CD4-positive, CD25-positive, alpha-beta regulatory T cell (primary cell): ENCODE results near the gene ZGPAT. TPM values are rescaled to one million over a fixed set of nuclear protein-coding genes. Genes with fewer than 3 reads are reported as not detected.
"Not testable (repeated sequence)": the region's sequence is repeated elsewhere in the genome, so short reads cannot be mapped to it uniquely, and the experiment has no call there.

ENCODE experiments used
- ATAC-seq, 2 donors: fragments of 150-1000 bp; cut with Tn5 transposase; one replicate each; pipeline ENCODE4 v1.10.0; 2021; ENCODE audit warnings: low read depth in 2 of 2, moderate number of reproducible peaks in 2 of 2, moderate library complexity in 1 of 2
- DNase-seq, 3 donors: peaks; one replicate each; pipeline versions ENCODE4 v3.0.0 to v3.0.0-alpha.2; 2012 to 2022; ENCODE audit warnings: mixed read lengths in 1 of 3
- H3K27ac ChIP-seq: one replicate; pipeline ENCODE4 v1.7.0; 2013; ENCODE audit warnings: mild to moderate bottlenecking, low read length; ENCODE audit not compliant: insufficient read depth, poor library complexity, severe bottlenecking
- H3K27me3 ChIP-seq: one replicate; pipeline ENCODE4 v1.7.0; 2013; ENCODE audit warnings: low read length; ENCODE audit not compliant: control insufficient read depth, insufficient read depth
- H3K36me3 ChIP-seq: one replicate; pipeline ENCODE4 v1.7.0; 2013; ENCODE audit warnings: mild to moderate bottlenecking, low read length, moderate library complexity; ENCODE audit not compliant: control insufficient read depth, insufficient read depth
- H3K4me1 ChIP-seq: 2 replicates; pipeline ENCODE4 v1.7.0; 2013; ENCODE audit warnings: mild to moderate bottlenecking, low read length; ENCODE audit not compliant: insufficient read depth, control insufficient read depth, poor library complexity, severe bottlenecking
- H3K4me3 ChIP-seq: one replicate; pipeline ENCODE4 v1.7.0; 2013; ENCODE audit warnings: low read depth, mild to moderate bottlenecking, low read length, moderate library complexity
- H3K9me3 ChIP-seq, 2 experiments: 1 replicate in 1 of 2; 2 replicates in 1 of 2; pipeline ENCODE4 v1.7.0; 2013; ENCODE audit warnings: low read length in 2 of 2, mild to moderate bottlenecking in 1 of 2, moderate library complexity in 1 of 2; ENCODE audit not compliant: control insufficient read depth in 2 of 2
- H3K27ac Mint-ChIP-seq, 3 donors: one replicate each; pipeline ENCODE4 v1.8.0; 2020 to 2022; ENCODE audit warnings: mild to moderate bottlenecking in 3 of 3, mixed read lengths in 3 of 3, moderate library complexity in 2 of 3
- H3K27me3 Mint-ChIP-seq: one replicate; pipeline ENCODE4 v1.8.0; 2022; ENCODE audit warnings: mild to moderate bottlenecking, mixed read lengths
- H3K36me3 Mint-ChIP-seq: one replicate; pipeline ENCODE4 v1.8.0; 2020; ENCODE audit warnings: mixed read lengths
- H3K4me1 Mint-ChIP-seq, 4 donors: one replicate each; pipeline ENCODE4 v1.8.0; 2020 to 2022; ENCODE audit warnings: mixed read lengths in 4 of 4, mild to moderate bottlenecking in 1 of 4
- H3K4me3 Mint-ChIP-seq, 4 donors: one replicate each; pipeline ENCODE4 v1.8.0; 2020 to 2022; ENCODE audit warnings: mild to moderate bottlenecking in 4 of 4, mixed read lengths in 4 of 4, moderate library complexity in 3 of 4
- H3K9me3 Mint-ChIP-seq, 7 donors: one replicate each; pipeline ENCODE4 v1.8.0; 2020 to 2022; ENCODE audit warnings: mixed read lengths in 7 of 7, mild to moderate bottlenecking in 3 of 7, moderate library complexity in 2 of 7
- polyA plus RNA-seq, 4 donors: library from polyadenylated mRNA; unstranded; fragments of 300-500 nt; fragmentation: Illumina TruSeq; gene quantifications; one replicate each; pipeline ENCODE4 v1.2.3, GENCODE V29; 2021
- total RNA-seq: library from RNA; stranded (reverse); gene quantifications from one replicate; pipeline ENCODE4 v1.2.3, GENCODE V29; 2022

ZGPAT gene
- 51.5 TPM for total RNA-seq
- polyA plus RNA-seq, result 10 to 100 TPM; 34.0 to 43.2 (median 40.3) TPM

- DNase-seq (peak; percentile 82 to 95 (median 88)), ATAC-seq (peak; percentile 87 to 90)
- Mint-ChIP-seq H3K27ac (peak within 1 kb of the TSS; percentile 89 to 97 (median 91)), H3K9me3 (peaks cover 0 to 2% (median 0%) of the 10 kb centered on the region in 7 donors), H3K27me3 (no peaks in the 10 kb centered on the region), H3K36me3 (peaks cover 25% of the 10 kb centered on the region), H3K4me3 (peak within 1 kb of the TSS; percentile 87 to 94 (median 92)), H3K4me1 (peaks cover 21 to 59% (median 28%) of the 10 kb centered on the region in 4 donors)
- peaks cover 36% of the 10 kb centered on the region for H3K4me1 ChIP-seq
- no peaks in the 10 kb centered on the region for H3K9me3 ChIP-seq
- H3K36me3 ChIP-seq, result peaks cover 52% of the 10 kb centered on the region
- peak within 1 kb of the TSS; percentile 59 for H3K4me3 ChIP-seq
- H3K27me3 ChIP-seq, result no peaks in the 10 kb centered on the region
- H3K27ac ChIP-seq, result peak within 1 kb of the TSS; percentile 82
Observed at GRCh38 chr20:63707558-63708300, at the start of gene ZGPAT, which contains the start of gene ARFRP1. Gene ZGPAT, plus strand, starts transcription at chr20:63708039. Its CDS starts 542 bp downstream, at chr20:63708581. Gene ARFRP1, minus strand, starts transcription at chr20:63707976. Its CDS starts 885 bp downstream, at chr20:63707091.

GRCh38 chr20:63658749-63659187, 49.1 kb upstream of the ZGPAT start:
- H3K27ac ChIP-seq, result peak overlapping the region; percentile 78
- Mint-ChIP-seq H3K27ac (peak overlapping the region; percentile 14 to 96 (median 94)), H3K36me3 (peaks cover 8% of the 10 kb centered on the region), H3K4me3 (peak overlapping the region; percentile 94 to 97 (median 96)), H3K9me3 (no peaks in the 10 kb centered on the region), H3K4me1 (peaks cover 7 to 41% (median 20%) of the 10 kb centered on the region in 4 donors), H3K27me3 (no peaks in the 10 kb centered on the region)
- peaks cover 24% of the 10 kb centered on the region for H3K4me1 ChIP-seq
- peak overlapping the region; percentile 76 for H3K4me3 ChIP-seq
- ATAC-seq (peak in 1 of 2 donors; percentile 18), DNase-seq (peak in 1 of 3 donors; percentile 49)
- H3K27me3 ChIP-seq, result no peaks in the 10 kb centered on the region
- no peaks in the 10 kb centered on the region for H3K9me3 ChIP-seq
- peaks cover 2% of the 10 kb centered on the region for H3K36me3 ChIP-seq

- peaks cover 8% of the 10 kb centered on the region for H3K36me3 Mint-ChIP-seq
- H3K4me1 Mint-ChIP-seq, result peaks cover 7 to 35% (median 17%) of the 10 kb centered on the region in 4 donors
- H3K4me3 ChIP-seq, result peak overlapping the region; percentile 76
- H3K27me3 Mint-ChIP-seq, result no peaks in the 10 kb centered on the region
- H3K36me3 ChIP-seq, result peaks cover 2% of the 10 kb centered on the region
- no peak for ATAC-seq
- H3K4me1 ChIP-seq, result peaks cover 18% of the 10 kb centered on the region
- no peak overlapping the region for H3K27ac Mint-ChIP-seq
- no peak for DNase-seq
- H3K27ac ChIP-seq, result no peak overlapping the region
- H3K9me3 ChIP-seq, result no peaks in the 10 kb centered on the region
- peak overlapping the region; percentile 77 to 96 (median 94) for H3K4me3 Mint-ChIP-seq
- H3K27me3 ChIP-seq, result no peaks in the 10 kb centered on the region
- H3K9me3 Mint-ChIP-seq, result no peaks in the 10 kb centered on the region
Observed at GRCh38 chr20:63659370-63659769, 48.5 kb upstream of the ZGPAT start.

GRCh38 chr20:63660174-63660573, 47.7 kb upstream of the ZGPAT start:
- Mint-ChIP-seq H3K4me3 (peak overlapping the region; percentile 77 to 96 (median 87)), H3K4me1 (peaks cover 3 to 30% (median 15%) of the 10 kb centered on the region in 4 donors)
- H3K4me1 ChIP-seq, result peaks cover 17% of the 10 kb centered on the region
- not testable (repeated sequence) for H3K9me3 ChIP-seq, H3K27me3 ChIP-seq, H3K27ac Mint-ChIP-seq, H3K27ac ChIP-seq, ATAC-seq, H3K9me3 Mint-ChIP-seq, H3K36me3 Mint-ChIP-seq, H3K36me3 ChIP-seq, H3K27me3 Mint-ChIP-seq, DNase-seq, H3K4me3 ChIP-seq

GRCh38 chr20:63660622-63661021, 47.2 kb upstream of the ZGPAT start:
- Mint-ChIP-seq H3K9me3 (no peaks in the 10 kb centered on the region), H3K27me3 (no peaks in the 10 kb centered on the region), H3K36me3 (peaks cover 8% of the 10 kb centered on the region), H3K4me1 (peaks cover 3 to 27% (median 15%) of the 10 kb centered on the region in 4 donors), H3K4me3 (peak overlapping the region in 1 of 4 donors; percentile 79), H3K27ac (no peak overlapping the region)
- DNase-seq (no peak), ATAC-seq (no peak)
- no peak overlapping the region for H3K27ac ChIP-seq
- no peaks in the 10 kb centered on the region for H3K27me3 ChIP-seq
- H3K9me3 ChIP-seq, result no peaks in the 10 kb centered on the region
- peaks cover 2% of the 10 kb centered on the region for H3K36me3 ChIP-seq
- H3K4me1 ChIP-seq, result peaks cover 17% of the 10 kb centered on the region
- H3K4me3 ChIP-seq, result no peak overlapping the region

- Mint-ChIP-seq H3K27ac (no peak overlapping the region), H3K9me3 (no peaks in the 10 kb centered on the region), H3K4me1 (peaks cover 3 to 27% (median 15%) of the 10 kb centered on the region in 4 donors), H3K4me3 (no peak overlapping the region), H3K36me3 (peaks cover 10% of the 10 kb centered on the region), H3K27me3 (no peaks in the 10 kb centered on the region)
- peaks cover 5% of the 10 kb centered on the region for H3K36me3 ChIP-seq
- H3K4me1 ChIP-seq, result peaks cover 17% of the 10 kb centered on the region
- no peak for ATAC-seq
- no peaks in the 10 kb centered on the region for H3K9me3 ChIP-seq
- H3K27ac ChIP-seq, result no peak overlapping the region
- no peaks in the 10 kb centered on the region for H3K27me3 ChIP-seq
- DNase-seq, result no peak
- H3K4me3 ChIP-seq, result no peak overlapping the region
Observed at GRCh38 chr20:63661108-63661507, 46.7 kb upstream of the ZGPAT start.

GRCh38 chr20:63661959-63662812, 45.7 kb upstream of the ZGPAT start:
- H3K36me3 Mint-ChIP-seq, result peaks cover 12% of the 10 kb centered on the region
- no peaks in the 10 kb centered on the region for H3K9me3 Mint-ChIP-seq
- Histone ChIP-seq H3K27ac (no peak overlapping the region), H3K36me3 (peaks cover 12% of the 10 kb centered on the region), H3K27me3 (no peaks in the 10 kb centered on the region), H3K4me3 (no peak overlapping the region), H3K9me3 (no peaks in the 10 kb centered on the region), H3K4me1 (peaks cover 17% of the 10 kb centered on the region)
- ATAC-seq (no peak), DNase-seq (no peak)
- peak overlapping the region in 2 of 4 donors; percentile 29 to 51 for H3K4me3 Mint-ChIP-seq
- H3K27me3 Mint-ChIP-seq, result no peaks in the 10 kb centered on the region
- H3K27ac Mint-ChIP-seq, result no peak overlapping the region
- H3K4me1 Mint-ChIP-seq, result peaks cover 3 to 27% (median 13%) of the 10 kb centered on the region in 4 donors
